OCI-LY1 (cell line): Measurements from ENCODE around the gene DHRS9.

Experiments
- H2AFZ ChIP-seq: fragments of 200-600 bp; sonication (generic), shearing (Covaris generic); 2 replicates; pipeline ENCODE4 v1.6.0; 2014; ENCODE audit warnings: antibody characterized with exemption, mild to moderate bottlenecking, low read length
- H3F3A ChIP-seq: fragments of 200-600 bp; sonication (generic), shearing (Covaris generic); 2 replicates; pipeline ENCODE4 v1.6.0; 2014; ENCODE audit warnings: mild to moderate bottlenecking, antibody characterized with exemption, low read length, moderate library complexity; ENCODE audit not compliant: insufficient read depth
- H3K27ac ChIP-seq: fragments of 200-600 bp; sonication (generic); 2 replicates; pipeline ENCODE4 v1.5.1; 2014; ENCODE audit warnings: low read length, mixed run types, mild to moderate bottlenecking, low read depth; ENCODE audit not compliant: poor library complexity, severe bottlenecking
- H3K27me3 ChIP-seq: fragments of 200-600 bp; sonication (generic); 2 replicates; pipeline ENCODE4 v1.6.0; 2014; ENCODE audit warnings: antibody characterized with exemption, mild to moderate bottlenecking, low read length, moderate library complexity; ENCODE audit not compliant: insufficient read depth
- H3K36me3 ChIP-seq: fragments of 200-600 bp; sonication (generic); 2 replicates; pipeline ENCODE4 v1.6.1; 2014; ENCODE audit warnings: mild to moderate bottlenecking, antibody characterized with exemption, low read length, moderate library complexity, mixed read lengths; ENCODE audit not compliant: insufficient read depth
- H3K4me1 ChIP-seq: fragments of 200-600 bp; sonication (generic); 2 replicates; pipeline ENCODE4 v1.5.1; 2014; ENCODE audit warnings: mild to moderate bottlenecking, low read length, moderate library complexity; ENCODE audit not compliant: insufficient read depth, severe bottlenecking
- H3K4me2 ChIP-seq: fragments of 200-600 bp; sonication (generic), shearing (Covaris generic); 2 replicates; pipeline ENCODE4 v1.6.1; 2014; ENCODE audit warnings: low read length
- H3K4me3 ChIP-seq: fragments of 200-600 bp; sonication (generic); 2 replicates; pipeline ENCODE4 v1.5.1; 2014; ENCODE audit warnings: low read length, low read depth, mild to moderate bottlenecking, mixed read lengths; ENCODE audit not compliant: poor library complexity, severe bottlenecking
- H3K79me2 ChIP-seq: fragments of 200-600 bp; shearing (Covaris generic); 2 replicates; pipeline ENCODE4 v1.6.1; 2016; ENCODE audit warnings: mixed run types, low read length, mixed read lengths; ENCODE audit not compliant: insufficient read depth
- H3K9ac ChIP-seq: fragments of 200-600 bp; sonication (generic), shearing (Covaris generic); 2 replicates; pipeline ENCODE4 v1.6.1; 2014; ENCODE audit warnings: mild to moderate bottlenecking, low read length, mixed read lengths
- H3K9me2 ChIP-seq: fragments of 200-600 bp; sonication (generic), shearing (Covaris generic); 2 replicates; pipeline ENCODE4 v1.6.1; 2014; ENCODE audit warnings: low read depth, mild to moderate bottlenecking, low read length, mixed read lengths
- H3K9me3 ChIP-seq: fragments of 200-600 bp; shearing (Covaris generic); 2 replicates; pipeline ENCODE4 v1.6.1; 2014; ENCODE audit warnings: low read length, mixed read lengths
- H4K20me1 ChIP-seq: fragments of 200-600 bp; sonication (generic), shearing (Covaris generic); 2 replicates; pipeline ENCODE4 v1.6.0; 2016; ENCODE audit warnings: mild to moderate bottlenecking, low read length; ENCODE audit not compliant: insufficient read depth
- EZH2 ChIP-seq: fragments of 200-600 bp; sonication (generic), shearing (Covaris generic); IDR thresholded peaks from 2 replicates; pipeline ENCODE4 v1.8.0; 2017; ENCODE audit warnings: borderline replicate concordance, mixed run types, mild to moderate bottlenecking, antibody characterized with exemption, low read length, moderate library complexity, mixed read lengths
- TF ChIP-seq, protein P1 (sequence below): fragments of 200-600 bp; sonication (generic), shearing (Covaris generic); IDR thresholded peaks from 2 replicates; pipeline ENCODE4 v1.5.1; 2017; ENCODE audit warnings: mild to moderate bottlenecking, antibody characterized with exemption, low read length, moderate library complexity, mixed read lengths

The DHRS9 gene

DNA sequence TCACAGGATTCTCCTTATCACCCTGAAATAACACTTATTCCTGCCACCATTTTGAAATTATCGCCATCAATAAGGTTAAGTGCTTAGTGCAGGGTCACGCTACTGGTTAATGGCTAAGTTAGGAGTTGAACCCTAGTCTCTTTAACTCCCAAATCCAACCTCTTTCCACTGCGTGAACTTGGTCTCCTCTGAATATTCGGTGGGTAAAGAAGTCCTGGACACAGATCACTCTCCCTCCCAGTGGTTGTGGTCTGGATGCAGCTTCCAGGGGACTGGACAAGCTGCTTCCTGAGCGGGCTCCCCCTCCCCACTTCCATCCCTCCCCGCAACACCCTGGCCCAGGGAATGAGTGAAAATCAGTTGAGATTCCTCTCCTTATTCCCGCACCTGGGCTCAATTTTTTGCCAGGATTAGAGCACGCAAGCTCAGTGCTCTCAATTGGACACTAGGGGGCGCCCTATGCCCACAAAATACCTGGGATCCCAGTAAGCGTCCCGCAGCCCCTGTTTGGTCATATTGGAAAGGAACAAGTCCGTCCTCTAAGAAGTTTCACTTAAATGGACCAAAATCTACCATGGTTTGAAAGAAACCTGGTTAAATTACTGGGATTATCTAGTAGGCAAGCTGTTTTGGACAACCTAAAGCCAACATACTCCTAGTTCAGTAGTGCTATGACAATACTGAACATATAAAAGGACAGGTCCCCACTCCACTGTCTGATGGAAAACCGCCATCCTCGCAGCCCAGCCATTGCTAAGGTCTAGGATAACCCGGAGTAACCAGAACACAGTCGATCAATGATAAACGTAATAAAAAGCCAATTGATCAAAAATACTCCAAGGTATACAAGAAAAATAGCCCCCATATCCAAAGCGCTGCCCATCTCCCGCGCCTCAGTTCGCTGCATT lies 40.4 kb downstream of the DHRS9 start:
- H3K9me2 ChIP-seq = no peaks in the 10 kb centered on the region
- H3K9me3 ChIP-seq = no peaks in the 10 kb centered on the region
- no peak overlapping the region for H2AFZ ChIP-seq
- TF ChIP-seq EZH2 = no peak
- TF ChIP-seq, protein P1, sequence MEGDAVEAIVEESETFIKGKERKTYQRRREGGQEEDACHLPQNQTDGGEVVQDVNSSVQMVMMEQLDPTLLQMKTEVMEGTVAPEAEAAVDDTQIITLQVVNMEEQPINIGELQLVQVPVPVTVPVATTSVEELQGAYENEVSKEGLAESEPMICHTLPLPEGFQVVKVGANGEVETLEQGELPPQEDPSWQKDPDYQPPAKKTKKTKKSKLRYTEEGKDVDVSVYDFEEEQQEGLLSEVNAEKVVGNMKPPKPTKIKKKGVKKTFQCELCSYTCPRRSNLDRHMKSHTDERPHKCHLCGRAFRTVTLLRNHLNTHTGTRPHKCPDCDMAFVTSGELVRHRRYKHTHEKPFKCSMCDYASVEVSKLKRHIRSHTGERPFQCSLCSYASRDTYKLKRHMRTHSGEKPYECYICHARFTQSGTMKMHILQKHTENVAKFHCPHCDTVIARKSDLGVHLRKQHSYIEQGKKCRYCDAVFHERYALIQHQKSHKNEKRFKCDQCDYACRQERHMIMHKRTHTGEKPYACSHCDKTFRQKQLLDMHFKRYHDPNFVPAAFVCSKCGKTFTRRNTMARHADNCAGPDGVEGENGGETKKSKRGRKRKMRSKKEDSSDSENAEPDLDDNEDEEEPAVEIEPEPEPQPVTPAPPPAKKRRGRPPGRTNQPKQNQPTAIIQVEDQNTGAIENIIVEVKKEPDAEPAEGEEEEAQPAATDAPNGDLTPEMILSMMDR = peak; percentile 92
- H4K20me1 ChIP-seq = no peaks in the 10 kb centered on the region
- no peak overlapping the region for H3K4me2 ChIP-seq
- H3K4me1 ChIP-seq = no peaks in the 10 kb centered on the region
- H3K36me3 ChIP-seq = no peaks in the 10 kb centered on the region
- H3K79me2 ChIP-seq = no peaks in the 10 kb centered on the region
- H3K27me3 ChIP-seq = no peaks in the 10 kb centered on the region
- H3F3A ChIP-seq = no peaks in the 10 kb centered on the region
- H3K9ac ChIP-seq = no peak overlapping the region
- no peak overlapping the region for H3K27ac ChIP-seq
- H3K4me3 ChIP-seq = no peak overlapping the region

DNA sequence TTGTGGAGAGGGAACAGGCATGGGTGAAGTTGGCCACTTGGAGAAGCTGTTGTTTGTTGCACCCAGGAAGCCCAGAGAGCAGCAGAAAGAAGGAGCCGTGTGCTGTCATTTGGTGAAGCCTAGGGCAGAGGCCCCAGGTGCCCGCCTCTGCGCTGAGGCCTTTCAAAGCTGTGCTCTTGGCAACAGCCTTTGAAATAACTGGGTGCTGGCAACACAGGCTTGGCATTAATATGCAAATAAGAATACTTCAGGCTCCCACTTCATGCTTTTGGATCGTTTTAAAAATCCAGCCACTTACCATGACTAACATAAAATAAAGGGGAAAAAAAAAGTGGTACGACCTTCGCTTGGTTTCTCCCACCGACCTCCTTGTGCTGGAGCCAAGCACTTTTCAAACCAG lies 41.1 kb downstream of the DHRS9 start:
- Histone ChIP-seq H3K79me2 (no peaks in the 10 kb centered on the region), H2AFZ (no peak overlapping the region), H3K9me3 (no peaks in the 10 kb centered on the region), H4K20me1 (no peaks in the 10 kb centered on the region), H3K9ac (no peak overlapping the region), H3K9me2 (no peaks in the 10 kb centered on the region), H3K27me3 (no peaks in the 10 kb centered on the region), H3K4me3 (no peak overlapping the region), H3K4me1 (no peaks in the 10 kb centered on the region), H3F3A (no peaks in the 10 kb centered on the region), H3K4me2 (no peak overlapping the region), H3K27ac (no peak overlapping the region), H3K36me3 (no peaks in the 10 kb centered on the region)
- TF ChIP-seq, protein P1 = no peak
- TF ChIP-seq EZH2 = no peak

DNA sequence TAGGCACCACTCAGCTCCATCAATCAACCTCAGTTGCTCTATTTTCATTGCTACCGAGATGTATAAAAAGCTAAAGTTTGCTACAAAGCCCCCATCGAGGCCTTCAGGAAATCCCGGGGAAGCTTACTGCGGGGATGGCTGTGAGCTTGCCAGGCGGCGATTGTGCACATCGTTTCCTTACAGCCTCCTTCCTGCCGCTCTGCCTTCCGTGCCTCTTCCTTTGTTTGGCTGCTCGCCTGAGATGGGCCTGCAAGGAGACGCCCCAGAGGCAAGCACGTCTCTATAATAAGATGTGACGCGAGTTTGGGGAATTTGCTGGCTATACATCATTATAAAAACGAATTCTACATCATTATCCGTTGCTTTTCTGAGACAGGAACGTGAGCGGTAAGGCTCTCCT lies 41.6 kb downstream of the DHRS9 start:
- Histone ChIP-seq H3K4me3 (no peak overlapping the region), H3K9me2 (no peaks in the 10 kb centered on the region), H3K79me2 (no peaks in the 10 kb centered on the region), H3F3A (no peaks in the 10 kb centered on the region), H3K27ac (no peak overlapping the region), H2AFZ (no peak overlapping the region), H4K20me1 (no peaks in the 10 kb centered on the region), H3K27me3 (no peaks in the 10 kb centered on the region), H3K4me1 (no peaks in the 10 kb centered on the region), H3K36me3 (no peaks in the 10 kb centered on the region), H3K9me3 (no peaks in the 10 kb centered on the region), H3K4me2 (no peak overlapping the region), H3K9ac (no peak overlapping the region)
- no peak for TF ChIP-seq EZH2
- TF ChIP-seq, protein P1 = no peak
